ENCODE results near the gene SFTA2. TPM values are rescaled to one million over a fixed set of nuclear protein-coding genes. Genes with fewer than 3 reads are reported as not detected.

The SFTA2 gene
- total and polyA plus RNA-seq, 12 donors: not detected

GRCh38 chr6:30957716-30958115, 25.7 kb upstream of the SFTA2 start:
- ATAC-seq (no peak), DNase-seq (no peak)
- no peak for TF ChIP-seq CTCF (IDR thresholded peaks at IDR 0.05)
- 74 to 77% methylated on average over 2 of the region's 2 CpGs for WGBS, 2 donors
- intact Hi-C loops (cut with DNase I): no loop called here
- H3K9me3 ChIP-seq: no peaks in the 10 kb centered on the region
- no peaks in the 10 kb centered on the region for H3K36me3 ChIP-seq
- no peak overlapping the region for H3K27ac ChIP-seq
- H3K27me3 ChIP-seq: peaks cover 0 to 85% (median 8%) of the 10 kb centered on the region in 7 donors
- H3K4me3 ChIP-seq: no peak overlapping the region
- H3K4me1 ChIP-seq: peaks cover 0 to 18% (median 14%) of the 10 kb centered on the region in 9 donors

- Histone ChIP-seq H3K9me3 (no peaks in the 10 kb centered on the region), H3K27me3 (peaks cover 0 to 85% (median 5%) of the 10 kb centered on the region in 7 donors), H3K27ac (peak overlapping the region in 7 of 10 donors; percentile 10 to 47 (median 39)), H3K4me1 (peaks cover 0 to 18% (median 14%) of the 10 kb centered on the region in 9 donors), H3K4me3 (peak overlapping the region; percentile 25 to 60 (median 50)), H3K36me3 (no peaks in the 10 kb centered on the region)
- intact Hi-C loops (cut with DNase I): no loop called here
- no peak for TF ChIP-seq CTCF (IDR thresholded peaks at IDR 0.05)
- peak; percentile 58 to 62 for DNase-seq
- WGBS, 2 donors: 7 to 10% methylated on average over 46 of the region's 46 CpGs
- ATAC-seq: peak; percentile 79 to 94 (median 88)
These were observed 23.5 kb upstream of the SFTA2 start for GRCh38 chr6:30955367-30956042.

GRCh38 chr6:30954631-30955366, 22.8 kb upstream of the SFTA2 start:
- DNase-seq (no peak), ATAC-seq (peak in 5 of 8 donors; percentile 3 to 40 (median 20))
- no peak for TF ChIP-seq CTCF (IDR thresholded peaks at IDR 0.05)
- Histone ChIP-seq H3K4me1 (peaks cover 0 to 18% (median 14%) of the 10 kb centered on the region in 9 donors), H3K4me3 (peak overlapping the region in 9 of 10 donors; percentile 30 to 60 (median 51)), H3K27ac (peak overlapping the region in 5 of 10 donors; percentile 10 to 47 (median 41)), H3K36me3 (no peaks in the 10 kb centered on the region), H3K9me3 (no peaks in the 10 kb centered on the region), H3K27me3 (peaks cover 0 to 82% (median 5%) of the 10 kb centered on the region in 7 donors)
- WGBS, 2 donors: 60 to 73% methylated on average over 9 of the region's 9 CpGs
- intact Hi-C loops (cut with DNase I): no loop called here

DNA sequence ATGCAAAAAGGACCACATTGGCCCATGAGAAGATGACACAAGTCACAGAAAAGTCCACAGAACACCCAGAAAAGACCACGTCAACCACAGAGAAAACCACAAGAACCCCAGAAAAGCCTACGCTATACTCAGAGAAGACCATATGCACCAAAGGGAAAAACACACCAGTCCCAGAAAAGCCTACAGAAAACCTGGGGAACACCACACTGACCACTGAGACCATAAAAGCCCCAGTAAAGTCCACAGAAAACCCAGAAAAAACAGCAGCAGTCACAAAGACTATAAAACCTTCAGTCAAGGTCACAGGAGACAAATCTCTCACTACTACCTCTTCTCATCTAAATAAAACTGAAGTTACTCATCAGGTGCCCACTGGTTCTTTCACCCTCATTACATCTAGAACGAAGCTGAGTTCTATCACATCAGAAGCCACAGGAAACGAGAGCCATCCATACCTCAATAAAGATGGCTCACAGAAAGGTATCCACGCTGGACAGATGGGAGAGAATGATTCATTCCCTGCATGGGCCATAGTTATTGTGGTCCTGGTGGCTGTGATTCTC, 20.0 kb upstream of the SFTA2 start:
- Histone ChIP-seq H3K4me1 (peaks cover 0 to 18% (median 14%) of the 10 kb centered on the region in 9 donors), H3K27ac (no peak overlapping the region), H3K36me3 (no peaks in the 10 kb centered on the region), H3K27me3 (peaks cover 0 to 55% (median 0%) of the 10 kb centered on the region in 7 donors), H3K9me3 (no peaks in the 10 kb centered on the region), H3K4me3 (no peak overlapping the region)
- no peak for ATAC-seq
- TF ChIP-seq CTCF (IDR thresholded peaks at IDR 0.05): no peak
- WGBS, 2 donors: 80 to 91% methylated on average over 5 of the region's 5 CpGs
- intact Hi-C loops (cut with DNase I): no loop called here
- no peak for DNase-seq

All from heart right ventricle (tissue), 16 donors.